Muscle layer of duodenum (tissue), 2 donors: ENCODE results near the gene PCA3.
A peak's percentile ranks its signal among the peaks of the same experiment; 100 is the strongest.

ENCODE experiments used
- H3K27ac ChIP-seq: one replicate; pipeline ENCODE4 v1.7.0; 2013; ENCODE audit warnings: mild to moderate bottlenecking, low read length
- H3K27me3 ChIP-seq: one replicate; pipeline ENCODE4 v1.7.0; 2013; ENCODE audit warnings: low read depth, mild to moderate bottlenecking, control low read depth, low read length
- H3K36me3 ChIP-seq, 2 donors: one replicate each; pipeline ENCODE4 v1.7.0; 2013; ENCODE audit warnings: low read length in 2 of 2, control low read depth in 1 of 2, mild to moderate bottlenecking in 1 of 2; ENCODE audit not compliant: insufficient read depth in 2 of 2, control insufficient read depth in 1 of 2
- H3K4me1 ChIP-seq, 2 donors: one replicate each; pipeline ENCODE4 v1.7.0; 2013; ENCODE audit warnings: low read length in 2 of 2, mild to moderate bottlenecking in 2 of 2, control low read depth in 1 of 2, moderate library complexity in 1 of 2; ENCODE audit not compliant: insufficient read depth in 2 of 2, control insufficient read depth in 1 of 2
- H3K4me3 ChIP-seq, 2 donors: one replicate each; pipeline ENCODE4 v1.7.0; 2013; ENCODE audit warnings: low read length in 2 of 2, low read depth in 1 of 2, mild to moderate bottlenecking in 1 of 2
- H3K9me3 ChIP-seq, 2 donors: one replicate each; pipeline ENCODE4 v1.7.0; 2013; ENCODE audit warnings: low read length in 2 of 2, control low read depth in 1 of 2, mild to moderate bottlenecking in 1 of 2; ENCODE audit not compliant: control insufficient read depth in 1 of 2
- donor health status: healthy.

Gene PCA3

DNA sequence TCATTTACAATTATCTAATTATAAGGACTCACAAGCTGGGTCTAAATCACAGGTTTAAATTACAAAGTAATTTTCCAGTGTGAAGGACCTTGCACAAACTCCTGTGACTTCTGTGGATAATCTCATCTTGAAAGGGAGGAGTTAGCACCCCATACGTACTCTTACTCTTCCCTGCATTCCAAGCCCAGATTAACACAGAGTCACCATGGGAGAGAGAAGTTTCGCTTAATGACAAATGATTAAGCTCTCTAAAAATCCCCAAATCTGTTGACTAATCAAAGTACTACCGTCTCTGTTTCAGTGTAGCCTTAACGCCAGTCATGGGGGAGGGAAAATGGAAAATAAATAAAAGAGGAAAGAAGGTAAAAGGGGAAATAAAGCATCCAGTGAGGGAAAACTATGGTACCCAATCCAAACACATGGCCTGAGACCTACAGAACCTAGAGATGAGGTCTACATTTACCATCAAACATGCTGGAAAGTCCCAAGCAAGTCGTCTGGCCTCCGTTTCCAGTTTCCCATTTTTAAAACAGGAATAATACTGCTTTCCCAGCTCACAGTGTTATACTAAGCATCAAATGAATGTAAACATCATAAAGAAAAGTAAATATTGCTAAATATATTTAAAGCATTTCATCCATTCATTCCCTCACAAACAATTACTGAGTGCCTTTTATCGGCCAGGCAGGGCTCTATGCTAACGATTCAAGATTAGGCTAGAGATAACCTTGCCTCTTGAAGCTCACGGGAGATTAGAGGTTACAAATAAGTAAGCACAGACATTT, 63.2 kb downstream of the PCA3 start:
- Histone ChIP-seq H3K27ac (peak overlapping the region; percentile 17), H3K36me3 (no peaks in the 10 kb centered on the region), H3K4me3 (no peak overlapping the region), H3K4me1 (peaks cover 0 to 3% of the 10 kb centered on the region in 2 donors), H3K9me3 (no peaks in the 10 kb centered on the region), H3K27me3 (no peaks in the 10 kb centered on the region)

GRCh38 chr9:76828447-76828846, 64.2 kb downstream of the PCA3 start:
- no peaks in the 10 kb centered on the region for H3K9me3 ChIP-seq
- H3K36me3 ChIP-seq: no peaks in the 10 kb centered on the region
- peaks cover 0 to 3% of the 10 kb centered on the region in 2 donors for H3K4me1 ChIP-seq
- H3K27me3 ChIP-seq: no peaks in the 10 kb centered on the region
- no peak overlapping the region for H3K4me3 ChIP-seq
- no peak overlapping the region for H3K27ac ChIP-seq

DNA sequence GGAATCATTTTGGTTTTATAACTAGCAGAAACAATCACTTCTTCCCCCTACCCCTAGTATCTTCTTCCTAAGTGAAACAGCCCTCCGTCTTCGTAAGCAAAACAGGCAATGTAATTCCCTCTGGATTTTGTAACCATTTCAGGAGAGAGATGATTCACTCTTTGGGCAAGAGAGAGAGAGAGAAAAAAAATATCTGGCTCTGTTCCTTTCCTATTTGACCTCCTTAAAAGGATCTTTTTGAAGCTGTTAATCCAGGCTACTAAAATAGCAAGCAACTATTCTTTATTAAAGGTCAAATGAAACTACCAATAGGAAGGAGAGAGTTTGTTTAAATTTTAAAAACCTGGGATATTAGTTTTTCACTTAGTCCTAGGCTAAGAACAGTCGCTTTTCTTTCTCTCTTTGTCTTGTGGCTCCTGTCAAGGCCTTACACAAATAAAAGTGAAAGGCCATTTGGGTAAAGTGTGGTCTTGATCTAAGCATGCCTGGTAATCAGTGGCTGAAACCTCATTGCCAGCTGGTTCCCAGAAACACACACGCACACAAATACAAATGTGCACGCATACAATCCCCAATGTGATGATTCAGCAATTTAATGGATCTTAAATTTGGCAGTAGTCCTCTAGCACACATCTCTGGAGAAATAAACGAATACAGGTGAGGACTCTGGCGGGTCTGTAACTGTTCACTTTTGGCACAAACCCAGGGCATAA, 71.5 kb downstream of the PCA3 start:
- Histone ChIP-seq H3K4me1 (no peaks in the 10 kb centered on the region), H3K4me3 (peak overlapping the region in 1 of 2 donors; percentile 22), H3K36me3 (peaks cover 0 to 5% of the 10 kb centered on the region in 2 donors), H3K27ac (peak overlapping the region; percentile 94), H3K27me3 (no peaks in the 10 kb centered on the region), H3K9me3 (no peaks in the 10 kb centered on the region)
